PC-9 (cell line): ENCODE data around the gene SLC18B1. TPM values are rescaled to one million over a fixed set of nuclear protein-coding genes. Genes with fewer than 3 reads are reported as not detected.
A peak's percentile ranks its signal among the peaks of the same experiment; 100 is the strongest.

Experiments
- BruUV-seq: library from RNA; stranded (reverse); fragments of 400-500 nt; replicated peaks from 2 replicates; lab custom pipeline; 2021; lab: Mats Ljungman, UMichigan
- CTCF ChIA-PET: fragments of 300-600 bp; sonication (Branson Sonifier 250); formaldehyde crosslinking; loops from one replicate; lab custom pipeline; 2022; ENCODE audit warnings: antibody characterized with exemption; lab: Charles Lee
- POLR2A ChIA-PET: fragments of 300-600 bp; sonication (Branson Sonifier 250); formaldehyde crosslinking; loops from one replicate; lab custom pipeline; 2022; ENCODE audit warnings: antibody characterized with exemption; ENCODE audit not compliant: unreplicated experiment; lab: Charles Lee
- DNase-seq, 2 experiments: peaks; one replicate each; pipeline versions ENCODE4 v3.0.0 to v3.0.0-alpha.2; 2015 to 2022; ENCODE audit warnings: mixed read lengths in 1 of 2
- H2AFZ ChIP-seq: fragments of 200-600 bp; sonication (generic); 2 replicates; pipeline ENCODE4 v1.8.1; 2017; ENCODE audit warnings: antibody characterized with exemption
- H3F3A ChIP-seq: fragments of 200-600 bp; sonication (generic); 2 replicates; pipeline ENCODE4 v1.8.1; 2017; ENCODE audit warnings: antibody characterized with exemption, mild to moderate bottlenecking, low read depth; ENCODE audit not compliant: insufficient read depth
- H3K27ac ChIP-seq: fragments of 200-600 bp; sonication (generic); 2 replicates; pipeline ENCODE4 v1.6.1; 2016; ENCODE audit warnings: mixed run types
- H3K27me3 ChIP-seq: fragments of 200-600 bp; sonication (generic); 2 replicates; pipeline ENCODE4 v1.6.1; 2016; ENCODE audit warnings: low read depth, mixed run types; ENCODE audit not compliant: insufficient read depth
- H3K36me3 ChIP-seq: fragments of 200-600 bp; sonication (generic); 2 replicates; pipeline ENCODE4 v1.6.1; 2016; ENCODE audit warnings: low read depth, mixed run types
- H3K4me1 ChIP-seq: fragments of 200-600 bp; sonication (generic); replicated peaks from 2 replicates; pipeline ENCODE4 v1.6.1; 2016; ENCODE audit warnings: mixed run types; ENCODE audit not compliant: insufficient read depth
- H3K4me2 ChIP-seq: fragments of 200-600 bp; sonication (generic); 2 replicates; pipeline ENCODE4 v1.6.1; 2017; ENCODE audit warnings: mixed run types
- H3K4me3 ChIP-seq: fragments of 200-600 bp; sonication (generic); 2 replicates; pipeline ENCODE4 v1.6.1; 2016; ENCODE audit warnings: mixed run types
- H3K79me2 ChIP-seq: fragments of 200-600 bp; sonication (generic); 2 replicates; pipeline ENCODE4 v1.6.1; 2017; ENCODE audit warnings: low read depth, mixed run types
- H3K9me2 ChIP-seq: fragments of 200-600 bp; sonication (generic); 2 replicates; pipeline ENCODE4 v1.8.1; 2017; ENCODE audit warnings: mild to moderate bottlenecking; ENCODE audit not compliant: insufficient read depth
- H3K9me3 ChIP-seq: fragments of 200-600 bp; sonication (generic); 2 replicates; pipeline ENCODE4 v1.8.1; 2016; ENCODE audit warnings: low read depth; ENCODE audit not compliant: insufficient read depth
- H4K20me1 ChIP-seq: fragments of 200-600 bp; sonication (generic); 2 replicates; pipeline ENCODE4 v1.8.1; 2017; ENCODE audit not compliant: insufficient read depth
- EZH2 ChIP-seq: fragments of 200-600 bp; sonication (generic); IDR thresholded peaks from 2 replicates; pipeline ENCODE4 v1.8.0; 2017; ENCODE audit warnings: antibody characterized with exemption, low read depth
- intact Hi-C: fragments of 100-400 bp; cut with micrococcal nuclease; formaldehyde crosslinking; loops from one replicate; pipeline ENCODE4 v1.10.0; 2022; ENCODE audit not compliant: unreplicated experiment
- total RNA-seq: library from RNA; stranded (reverse); gene quantifications from 2 replicates; pipeline ENCODE4 v1.2.3, GENCODE V29; 2021
- TF ChIP-seq, protein P1 (sequence below): fragments of 200-600 bp; sonication (generic); conservative IDR thresholded peaks from 2 replicates; pipeline ENCODE4 v1.6.1; 2017; ENCODE audit warnings: mixed run types, antibody characterized with exemption, mild to moderate bottlenecking, moderate library complexity

Gene SLC18B1
- total RNA-seq, 1 experiment from 2014 or later, result 18.0 TPM

DNA sequence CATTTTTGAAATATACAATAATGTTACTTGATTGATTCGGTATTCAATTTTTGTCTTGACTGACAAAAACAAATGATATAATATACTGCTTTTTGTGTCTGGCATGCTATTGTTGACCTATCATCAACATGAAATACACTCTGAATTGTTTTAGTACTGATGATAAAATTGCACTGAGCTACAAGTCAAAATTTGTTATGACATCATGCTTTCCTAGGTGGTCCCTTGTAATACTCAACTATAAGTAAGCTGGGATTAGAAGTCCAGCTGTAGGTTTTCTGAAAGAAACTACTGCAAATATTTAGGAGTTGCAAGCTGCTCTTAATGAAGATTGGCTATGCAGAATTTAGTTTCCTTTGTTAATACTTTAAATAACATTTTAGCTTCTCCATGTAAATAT lies 32.9 kb downstream of the SLC18B1 start:
- no peaks in the 10 kb centered on the region for H4K20me1 ChIP-seq
- no peak overlapping the region for H3K4me2 ChIP-seq
- H3K27ac ChIP-seq, result no peak overlapping the region
- TF ChIP-seq, protein P1, sequence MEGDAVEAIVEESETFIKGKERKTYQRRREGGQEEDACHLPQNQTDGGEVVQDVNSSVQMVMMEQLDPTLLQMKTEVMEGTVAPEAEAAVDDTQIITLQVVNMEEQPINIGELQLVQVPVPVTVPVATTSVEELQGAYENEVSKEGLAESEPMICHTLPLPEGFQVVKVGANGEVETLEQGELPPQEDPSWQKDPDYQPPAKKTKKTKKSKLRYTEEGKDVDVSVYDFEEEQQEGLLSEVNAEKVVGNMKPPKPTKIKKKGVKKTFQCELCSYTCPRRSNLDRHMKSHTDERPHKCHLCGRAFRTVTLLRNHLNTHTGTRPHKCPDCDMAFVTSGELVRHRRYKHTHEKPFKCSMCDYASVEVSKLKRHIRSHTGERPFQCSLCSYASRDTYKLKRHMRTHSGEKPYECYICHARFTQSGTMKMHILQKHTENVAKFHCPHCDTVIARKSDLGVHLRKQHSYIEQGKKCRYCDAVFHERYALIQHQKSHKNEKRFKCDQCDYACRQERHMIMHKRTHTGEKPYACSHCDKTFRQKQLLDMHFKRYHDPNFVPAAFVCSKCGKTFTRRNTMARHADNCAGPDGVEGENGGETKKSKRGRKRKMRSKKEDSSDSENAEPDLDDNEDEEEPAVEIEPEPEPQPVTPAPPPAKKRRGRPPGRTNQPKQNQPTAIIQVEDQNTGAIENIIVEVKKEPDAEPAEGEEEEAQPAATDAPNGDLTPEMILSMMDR, result no peak
- no peak for TF ChIP-seq EZH2
- H3K79me2 ChIP-seq, result no peaks in the 10 kb centered on the region
- BruUV-seq, result no TSS peak
- H3K36me3 ChIP-seq, result peaks cover 13% of the 10 kb centered on the region; the same call in 1 of the 2 replicates
- H3K27me3 ChIP-seq, result no peaks in the 10 kb centered on the region
- DNase-seq, result no peak
- CTCF ChIA-PET, result no interaction called here
- no peak overlapping the region for H2AFZ ChIP-seq
- peaks cover 17% of the 10 kb centered on the region for H3K4me1 ChIP-seq
- no peaks in the 10 kb centered on the region for H3K9me2 ChIP-seq
- intact Hi-C loops, result loop anchor here (2.0 kb wide), 1 partner anchor 95 kb away; no protein-coding TSS in a partner anchor
- H3F3A ChIP-seq, result peaks cover 8% of the 10 kb centered on the region; the same call in 1 of the 2 replicates
- POLR2A ChIA-PET, result no interaction called here
- H3K4me3 ChIP-seq, result no peak overlapping the region
- no peaks in the 10 kb centered on the region for H3K9me3 ChIP-seq

DNA sequence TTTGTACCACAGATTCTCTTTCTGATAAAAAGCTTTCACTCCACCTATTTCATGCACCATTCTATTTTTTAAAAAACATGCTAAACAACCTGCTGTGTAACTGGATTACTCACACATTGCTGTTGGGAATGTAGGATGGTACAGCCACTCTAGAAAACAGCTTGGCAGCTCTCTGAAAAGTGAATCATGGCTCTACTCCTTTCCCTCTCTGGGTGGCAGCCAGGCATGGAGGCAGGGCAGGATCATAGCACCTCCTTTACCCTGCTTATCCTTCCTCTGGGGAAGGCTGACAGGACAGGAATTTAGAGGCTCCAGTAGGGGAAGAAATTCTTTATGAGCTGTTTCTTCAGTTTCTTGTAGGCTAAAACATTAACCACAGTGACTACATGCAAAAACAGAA lies 34.1 kb downstream of the SLC18B1 start:
- ChIA-PET POLR2A (interaction anchor here (0.5 to 0.6 kb wide), 4 partner anchors 251 to 1635 kb away, joined by 4 to 14 read pairs (median 4); no protein-coding TSS in a partner anchor), CTCF (interaction anchor here (0.6 kb wide), 1 partner anchor 94 kb away, joined by 4 read pairs; no protein-coding TSS in a partner anchor)
- no peaks in the 10 kb centered on the region for H3K79me2 ChIP-seq
- peak overlapping the region; percentile 45 for H3K27ac ChIP-seq
- no peaks in the 10 kb centered on the region for H3K27me3 ChIP-seq
- H3K4me2 ChIP-seq, result peak overlapping the region; percentile 31
- no peak overlapping the region for H2AFZ ChIP-seq
- 0 out of 2 replicates have a peak, but pooled peaks cover 2% of the 10 kb centered on the region for H3K36me3 ChIP-seq
- H3K9me3 ChIP-seq, result no peaks in the 10 kb centered on the region
- no peak for TF ChIP-seq EZH2
- TF ChIP-seq, protein P1, result no peak
- H3K4me3 ChIP-seq, result no peak overlapping the region
- no peaks in the 10 kb centered on the region for H4K20me1 ChIP-seq
- no TSS peak for BruUV-seq
- intact Hi-C loops, result loop anchor here (2.0 kb wide), 1 partner anchor 94 kb away; no protein-coding TSS in a partner anchor
- peaks cover 17% of the 10 kb centered on the region for H3K4me1 ChIP-seq
- DNase-seq, result peak; percentile 79 to 91
- H3K9me2 ChIP-seq, result no peaks in the 10 kb centered on the region
- H3F3A ChIP-seq, result peaks cover 8% of the 10 kb centered on the region; the same call in 1 of the 2 replicates

DNA sequence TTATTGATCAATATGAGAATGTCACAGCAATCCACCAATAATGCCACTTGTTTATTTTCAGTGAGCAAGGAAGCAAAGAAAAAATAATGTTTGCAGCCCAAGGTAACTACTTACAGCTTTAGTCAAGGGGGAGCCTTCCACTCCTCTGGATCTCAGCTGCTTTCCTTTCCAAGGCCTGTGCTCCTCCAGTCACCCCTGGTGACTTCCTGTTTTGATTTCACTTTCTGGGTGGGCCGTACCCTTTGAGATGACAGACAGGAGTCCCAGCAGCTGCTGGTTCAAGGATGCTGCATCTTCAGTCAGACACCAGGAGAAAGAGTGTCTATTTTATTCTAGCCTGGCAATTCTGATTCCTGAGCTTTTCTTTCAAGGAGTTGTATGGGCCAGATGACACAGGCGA lies 35.2 kb downstream of the SLC18B1 start:
- Histone ChIP-seq H3K27me3 (no peaks in the 10 kb centered on the region), H3K9me3 (no peaks in the 10 kb centered on the region), H3K36me3 (no peaks in the 10 kb centered on the region), H3K9me2 (no peaks in the 10 kb centered on the region), H2AFZ (no peak overlapping the region), H4K20me1 (no peaks in the 10 kb centered on the region), H3K27ac (no peak overlapping the region), H3K79me2 (no peaks in the 10 kb centered on the region), H3F3A (peaks cover 8% of the 10 kb centered on the region; the same call in 1 of the 2 replicates), H3K4me2 (no peak overlapping the region), H3K4me1 (peaks cover 17% of the 10 kb centered on the region), H3K4me3 (no peak overlapping the region)
- DNase-seq, result no peak
- POLR2A ChIA-PET, result interaction anchor here (0.8 kb wide), 1 partner anchor 35 kb away, joined by 21 read pairs; no protein-coding TSS in a partner anchor
- TF ChIP-seq, protein P1, result no peak
- TF ChIP-seq EZH2, result no peak
- CTCF ChIA-PET, result no interaction called here
- no TSS peak for BruUV-seq
- intact Hi-C loops, result no loop called here
